ENCODE results near the gene MED28. TPM values are rescaled to one million over a fixed set of nuclear protein-coding genes. Genes with fewer than 3 reads are reported as not detected.
"Not testable (repeated sequence)": the region's sequence is repeated elsewhere in the genome, so short reads cannot be mapped to it uniquely, and the experiment has no call there.

Gene MED28
- total RNA-seq: 10 to 100 TPM; 34.4 to 41.6 TPM
- long read RNA-seq, donor 1, full-length matches to known transcripts: 6 of 10 reads
- long read RNA-seq, donor 1, partial matches to known transcripts: 0 of 10 reads
- long read RNA-seq, donor 1, other reads (novel, unspliced or antisense): 4 of 10 reads
- long read RNA-seq, donor 2, full-length matches to known transcripts: 48 of 51 reads
- long read RNA-seq, donor 2, partial matches to known transcripts: 1 of 51 reads
- long read RNA-seq, donor 2, other reads (novel, unspliced or antisense): 2 of 51 reads

- DNase-seq (ENCODE audit: low spot score): peak; percentile 99
- intact Hi-C loops (cut with DNase I): loop anchor here in 1 of 2 donors (5.0 kb wide), 1 partner anchor 37 kb away; the partner anchor contains the start of gene LAP3
These were observed at the start of gene MED28 for GRCh38 chr4:17614416-17615299. Gene MED28, plus strand, starts transcription at chr4:17614641. Its CDS starts 14 bp downstream, at chr4:17614655.

- DNase-seq (ENCODE audit: low spot score): no peak
- intact Hi-C loops (cut with DNase I): no loop called here
These were observed 48.6 kb upstream of the MED28 start for GRCh38 chr4:17565846-17566245.

- intact Hi-C loops (cut with DNase I): no loop called here
- no peak for DNase-seq (ENCODE audit: low spot score)
These were observed 47.2 kb upstream of the MED28 start for GRCh38 chr4:17567271-17567670.

GRCh38 chr4:17574206-17574605 is 40.2 kb upstream of the MED28 start:
- no peak for DNase-seq (ENCODE audit: low spot score)
- intact Hi-C loops (cut with DNase I): no loop called here

- intact Hi-C loops (cut with DNase I): loop anchor here in 1 of 2 donors (5.0 kb wide), 1 partner anchor 37 kb away; the partner anchor contains the start of gene MED28
- DNase-seq (ENCODE audit: low spot score): not testable (repeated sequence)
These were observed 39.3 kb upstream of the MED28 start for GRCh38 chr4:17575177-17575576.

GRCh38 chr4:17576932-17577664 is 37.3 kb upstream of the MED28 start, which contains the start of gene LAP3:
Gene LAP3, plus strand, starts transcription at chr4:17577198. Its CDS starts 268 bp downstream, at chr4:17577466.
- intact Hi-C loops (cut with DNase I): loop anchor here in 1 of 2 donors (5.0 kb wide), 1 partner anchor 35 kb away; the partner anchor contains the start of gene MED28

GRCh38 chr4:17577665-17578481 is 36.6 kb upstream of the MED28 start:
- intact Hi-C loops (cut with DNase I): loop anchor here in 1 of 2 donors (5.0 kb wide), 1 partner anchor 34 kb away; the partner anchor contains the start of gene MED28

More at GRCh38 chr4:17576932-17577664, 37.3 kb upstream of the MED28 start, which contains the start of gene LAP3:
- peak; percentile 99 for DNase-seq (ENCODE audit: low spot score)

GRCh38 chr4:17578482-17578891 is 36.0 kb upstream of the MED28 start:
- intact Hi-C loops (cut with DNase I): loop anchor here in 1 of 2 donors (5.0 kb wide), 1 partner anchor 34 kb away; the partner anchor contains the start of gene MED28
- DNase-seq (ENCODE audit: low spot score): no peak

More at GRCh38 chr4:17577665-17578481, 36.6 kb upstream of the MED28 start:
- DNase-seq (ENCODE audit: low spot score): peak; percentile 86

GRCh38 chr4:17580969-17581368 is 33.5 kb upstream of the MED28 start:
- no peak for DNase-seq (ENCODE audit: low spot score)
- intact Hi-C loops (cut with DNase I): no loop called here

- intact Hi-C loops (cut with DNase I): no loop called here
- no peak for DNase-seq (ENCODE audit: low spot score)
These were observed 31.2 kb upstream of the MED28 start for GRCh38 chr4:17583276-17583675.

- no peak for DNase-seq (ENCODE audit: low spot score)
- intact Hi-C loops (cut with DNase I): no loop called here
These were observed 30.5 kb upstream of the MED28 start for GRCh38 chr4:17583941-17584340.

- intact Hi-C loops (cut with DNase I): no loop called here
- DNase-seq (ENCODE audit: low spot score): no peak
These were observed 29.8 kb upstream of the MED28 start for GRCh38 chr4:17584521-17585213.

- no peak for DNase-seq (ENCODE audit: low spot score)
- intact Hi-C loops (cut with DNase I): no loop called here
These were observed 27.2 kb upstream of the MED28 start for GRCh38 chr4:17587094-17587822.

GRCh38 chr4:17589355-17589754 is 25.1 kb upstream of the MED28 start:
- intact Hi-C loops (cut with DNase I): no loop called here
- no peak for DNase-seq (ENCODE audit: low spot score)

GRCh38 chr4:17595471-17596005 is 18.9 kb upstream of the MED28 start:
- no peak for DNase-seq (ENCODE audit: low spot score)

GRCh38 chr4:17597517-17597916 is 16.9 kb upstream of the MED28 start:
- no peak for DNase-seq (ENCODE audit: low spot score)
- intact Hi-C loops (cut with DNase I): no loop called here

More at GRCh38 chr4:17595471-17596005, 18.9 kb upstream of the MED28 start:
- intact Hi-C loops (cut with DNase I): no loop called here

GRCh38 chr4:17599826-17600225 is 14.6 kb upstream of the MED28 start:
- DNase-seq (ENCODE audit: low spot score): no peak
- intact Hi-C loops (cut with DNase I): no loop called here

Measured in posterior vena cava (tissue), 2 donors.